Mucosa of rectum (tissue), 2 donors: ENCODE results near the gene ATP6V0D1.

Experiments
- H3K27ac ChIP-seq, 2 donors: one replicate each; pipeline ENCODE4 v1.7.0; 2013; ENCODE audit warnings: inconsistent platforms in 2 of 2, low read depth in 2 of 2, low read length in 2 of 2
- H3K27me3 ChIP-seq, 2 donors: one replicate each; pipeline ENCODE4 v1.7.0; 2013; ENCODE audit warnings: low read length in 2 of 2; ENCODE audit not compliant: control insufficient read depth in 2 of 2, insufficient read depth in 2 of 2
- H3K36me3 ChIP-seq, 2 donors: one replicate each; pipeline ENCODE4 v1.7.0; 2013; ENCODE audit warnings: low read length in 2 of 2; ENCODE audit not compliant: control insufficient read depth in 2 of 2, insufficient read depth in 2 of 2
- H3K4me1 ChIP-seq, 2 donors: one replicate each; pipeline ENCODE4 v1.7.0; 2013; ENCODE audit warnings: low read length in 2 of 2, mild to moderate bottlenecking in 1 of 2; ENCODE audit not compliant: control insufficient read depth in 2 of 2, insufficient read depth in 2 of 2
- H3K4me3 ChIP-seq, 2 donors: one replicate each; pipeline ENCODE4 v1.7.0; 2013; ENCODE audit warnings: low read length in 2 of 2
- H3K9ac ChIP-seq, 2 donors: one replicate each; pipeline ENCODE4 v1.7.0; 2013; ENCODE audit warnings: low read length in 2 of 2, low read depth in 1 of 2, mild to moderate bottlenecking in 1 of 2
- H3K9me3 ChIP-seq, 2 donors: one replicate each; pipeline ENCODE4 v1.7.0; 2013; ENCODE audit warnings: low read length in 2 of 2; ENCODE audit not compliant: control insufficient read depth in 2 of 2
- donor health status: healthy.
- donor health status: Normal muscosa, but diverticular disease.

The ATP6V0D1 gene

DNA sequence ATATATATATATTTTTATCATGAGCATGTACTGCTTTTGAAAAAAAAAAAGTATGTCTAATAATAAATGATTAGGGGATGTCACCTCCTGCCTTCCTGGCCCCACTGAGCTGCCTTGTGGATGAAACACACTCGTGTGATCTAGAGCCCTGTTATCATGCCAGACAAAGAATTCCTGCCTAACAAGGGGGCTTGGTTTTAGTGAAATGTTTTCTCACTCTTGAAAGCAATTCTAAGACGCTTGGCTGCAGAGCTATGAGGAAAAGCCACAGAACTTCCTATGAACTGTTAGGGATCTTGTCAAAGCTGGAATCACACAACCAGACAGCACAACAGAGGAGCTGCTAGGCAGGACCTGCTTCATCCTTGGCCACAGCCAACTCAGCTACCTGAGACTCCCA is 68.7 kb downstream of the ATP6V0D1 start:
- Histone ChIP-seq H3K27me3 (no peaks in the 10 kb centered on the region), H3K9me3 (no peaks in the 10 kb centered on the region), H3K9ac (no peak overlapping the region), H3K4me3 (no peak overlapping the region), H3K27ac (no peak overlapping the region), H3K4me1 (peaks cover 3 to 12% of the 10 kb centered on the region in 2 donors), H3K36me3 (no peaks in the 10 kb centered on the region)

GRCh38 chr16:67411339-67411738 is 69.6 kb downstream of the ATP6V0D1 start:
- Histone ChIP-seq H3K27ac (no peak overlapping the region), H3K9me3 (no peaks in the 10 kb centered on the region), H3K4me3 (no peak overlapping the region), H3K9ac (no peak overlapping the region), H3K36me3 (no peaks in the 10 kb centered on the region), H3K4me1 (peaks cover 0 to 14% of the 10 kb centered on the region in 2 donors), H3K27me3 (no peaks in the 10 kb centered on the region)

GRCh38 chr16:67409631-67410030 is 71.3 kb downstream of the ATP6V0D1 start:
- no peaks in the 10 kb centered on the region for H3K9me3 ChIP-seq
- H3K4me1 ChIP-seq = peaks cover 5 to 23% of the 10 kb centered on the region in 2 donors
- H3K36me3 ChIP-seq = no peaks in the 10 kb centered on the region
- no peak overlapping the region for H3K27ac ChIP-seq
- no peak overlapping the region for H3K9ac ChIP-seq
- no peaks in the 10 kb centered on the region for H3K27me3 ChIP-seq
- no peak overlapping the region for H3K4me3 ChIP-seq

- Histone ChIP-seq H3K27ac (no peak overlapping the region), H3K4me3 (no peak overlapping the region), H3K36me3 (no peaks in the 10 kb centered on the region), H3K4me1 (peaks cover 14 to 29% of the 10 kb centered on the region in 2 donors), H3K9me3 (no peaks in the 10 kb centered on the region), H3K27me3 (no peaks in the 10 kb centered on the region), H3K9ac (no peak overlapping the region)
Observed at GRCh38 chr16:67407788-67408452, 73.0 kb downstream of the ATP6V0D1 start.

- Histone ChIP-seq H3K4me3 (no peak overlapping the region), H3K36me3 (no peaks in the 10 kb centered on the region), H3K9me3 (no peaks in the 10 kb centered on the region), H3K27ac (peak overlapping the region; percentile 40 to 56), H3K27me3 (no peaks in the 10 kb centered on the region), H3K9ac (peak overlapping the region in 1 of 2 donors; percentile 24), H3K4me1 (peaks cover 14 to 31% of the 10 kb centered on the region in 2 donors)
Observed at GRCh38 chr16:67407176-67407787, 73.7 kb downstream of the ATP6V0D1 start.

- Histone ChIP-seq H3K9ac (peak overlapping the region in 1 of 2 donors; percentile 24), H3K9me3 (no peaks in the 10 kb centered on the region), H3K36me3 (no peaks in the 10 kb centered on the region), H3K27me3 (no peaks in the 10 kb centered on the region), H3K4me1 (peaks cover 14 to 31% of the 10 kb centered on the region in 2 donors), H3K27ac (peak overlapping the region; percentile 40 to 56), H3K4me3 (no peak overlapping the region)
Observed at GRCh38 chr16:67406111-67406971, 74.6 kb downstream of the ATP6V0D1 start.

DNA sequence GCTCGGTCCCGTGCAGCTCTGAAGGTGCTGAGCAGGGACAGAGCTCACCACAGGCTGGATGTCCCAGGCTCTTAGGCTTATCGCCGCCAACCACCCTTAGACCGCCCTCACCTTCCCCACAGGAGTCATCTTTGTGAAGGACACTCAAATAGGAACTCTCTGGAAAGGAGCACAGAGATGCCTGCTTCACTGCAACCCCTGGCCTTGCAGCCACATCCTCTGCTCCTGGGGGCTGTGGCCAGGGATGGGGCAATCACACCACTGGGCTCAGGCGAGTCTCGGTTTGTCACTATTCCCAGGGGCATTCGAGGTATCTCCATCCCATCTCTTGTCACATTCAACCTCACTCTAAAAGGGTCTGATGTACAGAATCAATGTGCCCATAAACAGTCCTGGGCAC is 75.6 kb downstream of the ATP6V0D1 start:
- peak overlapping the region; percentile 27 to 39 for H3K9ac ChIP-seq
- H3K4me3 ChIP-seq = no peak overlapping the region
- H3K4me1 ChIP-seq = peaks cover 14 to 31% of the 10 kb centered on the region in 2 donors
- H3K9me3 ChIP-seq = no peaks in the 10 kb centered on the region
- H3K36me3 ChIP-seq = no peaks in the 10 kb centered on the region
- peak overlapping the region; percentile 94 to 95 for H3K27ac ChIP-seq
- H3K27me3 ChIP-seq = no peaks in the 10 kb centered on the region

DNA sequence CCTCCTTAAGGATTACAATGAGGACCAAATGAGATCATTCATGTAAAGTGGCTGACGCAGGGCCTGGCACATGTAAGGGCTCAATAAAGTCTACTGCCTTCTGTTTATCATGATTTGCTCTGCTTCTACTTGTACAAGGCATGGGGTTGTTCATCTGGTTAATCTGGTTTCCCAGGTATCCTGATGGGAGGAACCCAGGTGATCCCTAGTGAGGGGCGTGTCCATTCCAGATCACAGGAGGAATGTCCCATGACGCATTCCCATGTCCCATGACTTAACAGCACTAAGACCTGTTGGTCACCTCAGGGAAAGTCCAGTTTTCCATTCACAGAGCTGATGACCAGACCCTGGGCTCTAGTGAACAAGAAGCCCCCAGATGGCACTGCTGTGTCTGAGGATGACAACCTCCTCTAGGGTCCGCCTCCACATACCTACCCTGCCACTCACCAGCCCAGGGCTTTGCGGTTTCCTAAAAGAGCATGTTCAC is 76.2 kb downstream of the ATP6V0D1 start:
- Histone ChIP-seq H3K9ac (peak overlapping the region; percentile 27 to 74), H3K4me3 (no peak overlapping the region), H3K4me1 (peaks cover 14 to 31% of the 10 kb centered on the region in 2 donors), H3K27ac (peak overlapping the region; percentile 94 to 95), H3K27me3 (no peaks in the 10 kb centered on the region), H3K36me3 (no peaks in the 10 kb centered on the region), H3K9me3 (no peaks in the 10 kb centered on the region)

- Histone ChIP-seq H3K27ac (peak overlapping the region; percentile 94 to 95), H3K36me3 (no peaks in the 10 kb centered on the region), H3K9me3 (no peaks in the 10 kb centered on the region), H3K4me3 (no peak overlapping the region), H3K4me1 (peaks cover 20 to 31% of the 10 kb centered on the region in 2 donors), H3K9ac (peak overlapping the region; percentile 74 to 77), H3K27me3 (no peaks in the 10 kb centered on the region)
Observed at GRCh38 chr16:67403976-67404555, 76.9 kb downstream of the ATP6V0D1 start.
